ENCODE data around the gene NRG2. TPM values are rescaled to one million over a fixed set of nuclear protein-coding genes. Genes with fewer than 3 reads are reported as not detected.

NRG2 gene
- total and polyA plus RNA-seq, 2 of the 8 experiments (the other 6 are each of a cell fraction or from before 2014, with no cell fraction given), result 0.27 to 0.54 TPM

DNA sequence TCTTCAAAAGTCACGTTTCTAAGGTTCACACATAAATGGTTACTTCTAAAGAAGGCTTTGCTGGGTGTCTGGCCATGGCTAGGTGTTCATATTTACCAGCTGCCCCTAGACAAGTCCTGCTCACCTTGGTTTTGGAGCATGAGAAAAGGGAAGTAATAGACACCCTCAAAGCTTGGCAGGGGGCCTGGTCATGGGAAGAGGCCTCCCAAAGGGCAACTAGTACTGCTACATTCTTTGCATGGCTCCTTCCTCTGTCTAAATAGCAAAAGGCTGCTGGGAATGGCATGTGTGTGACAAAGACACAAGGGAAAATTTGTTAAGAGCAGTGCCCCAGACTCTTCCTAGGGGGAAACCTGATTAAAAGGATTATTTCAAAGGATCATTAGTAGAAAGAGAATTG lies 93.4 kb downstream of the NRG2 start:
- Histone ChIP-seq H3K23ac (ENCODE audit: insufficient read length) (no peak overlapping the region), H4K20me1 (replicated peaks in 1 of 2; ENCODE audit: control insufficient read depth in 1 of 2, insufficient read depth in 2 of 2, low read length in 2 of 2) (no peaks in the 10 kb centered on the region), H4K5ac (ENCODE audit: insufficient read length, low read depth, low read length) (no peak overlapping the region), H2BK12ac (ENCODE audit: low read depth, low read length) (no peak overlapping the region), H3K23me2 (ENCODE audit: low read depth, low read length) (no peaks in the 10 kb centered on the region), H3K79me1 (ENCODE audit: low read depth, low read length) (no peaks in the 10 kb centered on the region), H2BK20ac (ENCODE audit: low read length) (no peak overlapping the region), H4K91ac (replicated peaks; ENCODE audit: insufficient read length, low read length) (no peak overlapping the region), H3K9me3 (ENCODE audit: insufficient read depth in 2 of 2, low read depth in 1 of 2, low read length in 1 of 2) (no peaks in the 10 kb centered on the region), H3K9ac (replicated peaks in 1 of 4; ENCODE audit: extremely low read depth in 1 of 4, low read depth in 3 of 4, low read length in 3 of 4) (no peak overlapping the region), H3K79me2 (ENCODE audit: control insufficient read depth in 1 of 2, insufficient read depth in 2 of 2, low read length in 2 of 2) (no peaks in the 10 kb centered on the region), H3K4me3 (ENCODE audit: extremely low read depth in 1 of 4, insufficient read depth in 2 of 4, low read depth in 3 of 4, low read length in 4 of 4) (no peak overlapping the region), H3K4ac (replicated peaks; ENCODE audit: insufficient read length, low read depth, low read length) (no peak overlapping the region), H3K4me2 (ENCODE audit: insufficient read depth in 1 of 2, low read depth in 2 of 2, low read length in 2 of 2) (no peak overlapping the region), H2BK5ac (ENCODE audit: low read depth, low read length) (no peak overlapping the region), H3K36me3 (ENCODE audit: control insufficient read depth in 2 of 4, insufficient read depth in 4 of 4, low read length in 3 of 4) (no peaks in the 10 kb centered on the region), H4K8ac (ENCODE audit: extremely low read depth, insufficient read depth, low read length) (no peak overlapping the region), H3K27me3 (replicated peaks in 1 of 4; ENCODE audit: control insufficient read depth in 3 of 4, extremely low read depth in 1 of 4, insufficient read depth in 3 of 4, low read length in 3 of 4) (no peaks in the 10 kb centered on the region; a peak in 1 of 7 replicates), H2BK15ac (ENCODE audit: low read length) (no peak overlapping the region), H2BK120ac (replicated peaks; ENCODE audit: low read depth, low read length) (no peak overlapping the region), H2AFZ (ENCODE audit: low read length) (no peak overlapping the region), H3K4me1 (replicated peaks in 1 of 4; ENCODE audit: control insufficient read depth in 3 of 4, insufficient read depth in 4 of 4, low read length in 3 of 4) (peaks cover 0 to 5% (median 2%) of the 10 kb centered on the region in 4 experiments; a peak in 2 of 7 replicates), H3K27ac (ENCODE audit: low read depth, low read length) (no peak overlapping the region), H3K56ac (replicated peaks; ENCODE audit: insufficient read length, low read depth, low read length) (no peak overlapping the region), H3K14ac (ENCODE audit: insufficient read length) (no peak overlapping the region), H2AK5ac (ENCODE audit: low read depth, low read length) (no peak overlapping the region), H3K18ac (ENCODE audit: extremely low read depth, low read length) (no peak overlapping the region)
- DNase-seq (ENCODE audit: low read depth in 1 of 2, low spot score in 2 of 2), result peak in 1 of 2 experiments; percentile 40
- no peak for TF ChIP-seq POLR2A (IDR thresholded peaks at IDR 0.05; ENCODE audit: control extremely low read depth in 1 of 2, low read depth in 2 of 2, low read length in 2 of 2)
- TF ChIP-seq EGR1 (IDR thresholded peaks at IDR 0.05; ENCODE audit: borderline replicate concordance, low read depth, low read length), result no peak
- TF ChIP-seq TEAD4 (IDR thresholded peaks at IDR 0.05; ENCODE audit: low read depth, low read length), result 0 out of 2 replicates have a peak, but pooled peaks have one; percentile 29
- TF ChIP-seq CHD1 (IDR thresholded peaks at IDR 0.05; ENCODE audit: low read depth, low read length), result no peak
- no peak for TF ChIP-seq CHD2 (IDR thresholded peaks at IDR 0.05; ENCODE audit: low read length)
- no peak for TF ChIP-seq NANOG (IDR thresholded peaks at IDR 0.05; ENCODE audit: insufficient read depth, low read depth, low read length, poor library complexity, severe bottlenecking)
- TF ChIP-seq CTBP2 (IDR thresholded peaks at IDR 0.05; ENCODE audit: borderline replicate concordance, insufficient read depth, insufficient read length, low read length), result no peak
- TF ChIP-seq SP1 (IDR thresholded peaks at IDR 0.05; ENCODE audit: low read depth, low read length), result peak; percentile 52; the same call in 1 of the 2 replicates
- TF ChIP-seq CREB1 (IDR thresholded peaks at IDR 0.05), result no peak
- no peak for TF ChIP-seq RNF2 (IDR thresholded peaks at IDR 0.05; ENCODE audit: borderline replicate concordance, low read depth, low read length, missing control alignments, poor library complexity, severe bottlenecking)
- FAIRE-seq, result no peak
- ChIA-PET CTCF (ENCODE audit: partially characterized antibody) (interaction anchor here (0.6 to 3.7 kb wide), 9 partner anchors 9 to 129 kb away, joined by 3 to 32 read pairs (median 4); no protein-coding TSS in a partner anchor), POLR2A (ENCODE audit: partially characterized antibody) (no interaction called here)
- 89% methylated on average over 1 of the region's 1 CpG; no CpG with 5 or more reads in 1 of the 2 experiments for WGBS, 2 experiments (ENCODE audit: extremely low coverage in 1 of 2, insufficient coverage in 1 of 2, insufficient read length in 1 of 2, insufficient replicate concordance in 2 of 2, low coverage in 1 of 2, low lambda C conversion rate in 2 of 2, missing lambda C conversion rate in 1 of 2)

All from H1 (cell line).